GM12878 (cell line): Measurements from ENCODE around the gene IFITM5. TPM values are rescaled to one million over a fixed set of nuclear protein-coding genes. Genes with fewer than 3 reads are reported as not detected.

ENCODE experiments used
- ATAC-seq: fragments of 200-7000 bp; cut with Tn5 transposase; 3 replicates; pipeline ENCODE4 v1.9.1; 2020; ENCODE audit warnings: mild to moderate bottlenecking, moderate library complexity
- BruUV-seq: library from RNA; stranded (reverse); fragments of 400-500 nt; replicated peaks from 2 replicates; lab custom pipeline; 2021; lab: Mats Ljungman, UMichigan
- CTCF ChIA-PET: fragments of 300-600 bp; sonication (Branson Sonifier 250); formaldehyde crosslinking; extraction: SDS; loops from one replicate; lab custom pipeline; 2021; ENCODE audit warnings: inconsistent platforms; lab: Yijun Ruan, JAX
- POLR2A ChIA-PET: fragments of 350-600 bp; formaldehyde crosslinking; extraction: SDS; loops from one replicate; lab custom pipeline; 2021; ENCODE audit warnings: inconsistent platforms; lab: Charles Lee
- RAD21 ChIA-PET: fragments of 300-600 bp; sonication (Branson Sonifier 250); formaldehyde crosslinking; loops from one replicate; lab custom pipeline; 2023; ENCODE audit warnings: antibody characterized with exemption; ENCODE audit not compliant: unreplicated experiment; lab: Charles Lee
- SMC1A ChIA-PET: fragments of 300-600 bp; sonication (Branson Sonifier 250); formaldehyde crosslinking; loops from one replicate; lab custom pipeline; 2023; ENCODE audit not compliant: unreplicated experiment, uncharacterized antibody; lab: Charles Lee
- DNase-seq: peaks from one replicate; pipeline ENCODE4 v3.0.0-alpha.2; 2011; ENCODE audit warnings: low read depth, low spot score
- FAIRE-seq: peaks from 3 replicates; lab custom pipeline; 2011; peaks lifted over from hg19 to GRCh38; lab: Jason Lieb, UNC
- H2AFZ ChIP-seq: 2 replicates; pipeline ENCODE4 v1.6.0; 2011; ENCODE audit warnings: low read depth, low read length, control low read depth; ENCODE audit not compliant: control insufficient read depth
- H3K27ac ChIP-seq: 2 replicates; pipeline ENCODE4 v1.5.1; 2011; ENCODE audit warnings: control low read depth; ENCODE audit not compliant: control insufficient read depth, insufficient read depth
- H3K27me3 ChIP-seq, 2 experiments: replicated peaks in 1 of 2; 2 replicates each; pipeline versions ENCODE4 v1.6.0 to v1.6.1; 2011; ENCODE audit warnings: low read length in 1 of 2; ENCODE audit not compliant: control insufficient read depth in 2 of 2, insufficient read depth in 2 of 2
- H3K36me3 ChIP-seq, 2 experiments: 2 replicates each; pipeline ENCODE4 v1.5.1; 2011; ENCODE audit warnings: low read length in 1 of 2; ENCODE audit not compliant: control insufficient read depth in 2 of 2, insufficient read depth in 2 of 2
- H3K4me1 ChIP-seq: 2 replicates; pipeline ENCODE4 v1.6.1; 2011; ENCODE audit warnings: mild to moderate bottlenecking, low read length, moderate library complexity, mixed read lengths; ENCODE audit not compliant: control insufficient read depth, insufficient read depth
- H3K4me2 ChIP-seq: 2 replicates; pipeline ENCODE4 v1.6.0; 2011; ENCODE audit warnings: control low read depth; ENCODE audit not compliant: control insufficient read depth, insufficient read depth
- H3K4me3 ChIP-seq: fragments of 200-600 bp; sonication (generic); 2 replicates; pipeline ENCODE4 v1.5.1; 2016
- H3K79me2 ChIP-seq: 2 replicates; pipeline ENCODE4 v1.6.0; 2011; ENCODE audit warnings: low read length; ENCODE audit not compliant: control insufficient read depth, insufficient read depth
- H3K9ac ChIP-seq: 2 replicates; pipeline ENCODE4 v1.8.0; 2011; ENCODE audit warnings: low read length, control low read depth, mixed read lengths; ENCODE audit not compliant: control insufficient read depth, insufficient read depth
- H3K9me3 ChIP-seq: replicated peaks from 3 replicates; pipeline ENCODE4 v1.5.1; 2011; ENCODE audit warnings: mild to moderate bottlenecking, low read length; ENCODE audit not compliant: control insufficient read depth, insufficient read depth
- H4K20me1 ChIP-seq: 2 replicates; pipeline ENCODE4 v1.6.0; 2011; ENCODE audit not compliant: control insufficient read depth, insufficient read depth
- BMI1 ChIP-seq: fragments of 450-650 bp; IDR thresholded peaks from 2 replicates; pipeline ENCODE4 v1.6.1; 2016; ENCODE audit warnings: mild to moderate bottlenecking, moderate library complexity, borderline replicate concordance
- FOS ChIP-seq: IDR thresholded peaks from 3 replicates; pipeline ENCODE4 v1.6.1; 2011; ENCODE audit warnings: borderline replicate concordance; ENCODE audit not compliant: insufficient read length; ENCODE audit errors: extremely low read depth
- IRF4 ChIP-seq: IDR thresholded peaks from 2 replicates; pipeline ENCODE4 v1.6.1; 2011; ENCODE audit warnings: low read depth, low read length
- PAX8 ChIP-seq: fragments of 450-650 bp; IDR thresholded peaks from 2 replicates; pipeline ENCODE4 v1.6.1; 2017; ENCODE audit warnings: mild to moderate bottlenecking, moderate library complexity
- POLR2AphosphoS2 ChIP-seq: IDR thresholded peaks from 2 replicates; pipeline ENCODE4 v1.6.1; 2011; ENCODE audit warnings: low read depth, mild to moderate bottlenecking, low read length, improper control_type of control experiment, moderate library complexity
- RAD51 ChIP-seq: fragments of 450-650 bp; IDR thresholded peaks from 2 replicates; pipeline ENCODE4 v1.6.1; 2016; ENCODE audit warnings: moderate library complexity, mild to moderate bottlenecking, inconsistent platforms
- SREBF1 ChIP-seq: IDR thresholded peaks from 2 replicates; pipeline ENCODE4 v1.6.1; 2012; ENCODE audit warnings: mild to moderate bottlenecking, low read length
- WGBS: methylation state at CpG from one replicate; pipeline ENCODE4 v1.1.6; 2016; ENCODE audit warnings: low lambda C conversion rate; ENCODE audit not compliant: insufficient replicate concordance, insufficient coverage; ENCODE audit errors: missing lambda C conversion rate; 5-methylcytosine and 5-hydroxymethylcytosine counted together
- in situ Hi-C: fragments of 300-500 bp; cut with MboI; formaldehyde crosslinking; loops from 9 replicates; pipeline ENCODE4 v1.14.3; 2018; ENCODE audit warnings: mixed read lengths
- intact Hi-C: fragments of 100-400 bp; cut with micrococcal nuclease; formaldehyde crosslinking; loops from one replicate; pipeline ENCODE4 v1.14.2; 2022; ENCODE audit not compliant: unreplicated experiment
- polyA plus RNA-seq, 11 experiments: library from polyadenylated mRNA; depleted of rRNA in 4 of 11; unstranded in 6 of 11; stranded (reverse) in 5 of 11; fragments of >200 nt; fragmentation: Nextera tagmentation in 4 of 11; fragmentation: Illumina TruSeq in 1 of 11; extraction: Ambion mirVana in 4 of 11; extraction: Trizol in 1 of 11; gene quantifications; 1 replicate in 1 of 11; 2 replicates in 10 of 11; pipeline versions ENCODE4 v1.2.1 to v1.2.3, GENCODE V29; 2011 to 2016; ENCODE audit warnings: inconsistent platforms in 2 of 11, missing spikeins in 2 of 11, low read depth in 1 of 11
- total RNA-seq, 4 experiments: library from RNA; depleted of rRNA in 3 of 4; stranded (reverse); fragments of >200 nt in 3 of 4; fragmentation: Illumina TruSeq in 1 of 4; extraction: Trizol in 1 of 4; gene quantifications; 2 replicates each; pipeline versions ENCODE4 v1.2.1 to v1.2.3, GENCODE V29; 2013 to 2021
- TF ChIP-seq, protein P1 (sequence below): fragments of 450-650 bp; formaldehyde crosslinking; IDR thresholded peaks from 2 replicates; pipeline ENCODE4 v1.4.0; 2020; ENCODE audit warnings: mild to moderate bottlenecking, moderate library complexity
- TF ChIP-seq, protein P2 (sequence below): IDR thresholded peaks from 2 replicates; pipeline ENCODE4 v1.6.1; 2011; ENCODE audit warnings: borderline replicate concordance, low read depth, mild to moderate bottlenecking, moderate library complexity, low read length; ENCODE audit not compliant: insufficient read depth, poor library complexity, severe bottlenecking

The IFITM5 gene
- total and polyA plus RNA-seq, 10 of the 15 experiments (the other 5 are each of a cell fraction or from before 2014, with no cell fraction given): not detected

DNA sequence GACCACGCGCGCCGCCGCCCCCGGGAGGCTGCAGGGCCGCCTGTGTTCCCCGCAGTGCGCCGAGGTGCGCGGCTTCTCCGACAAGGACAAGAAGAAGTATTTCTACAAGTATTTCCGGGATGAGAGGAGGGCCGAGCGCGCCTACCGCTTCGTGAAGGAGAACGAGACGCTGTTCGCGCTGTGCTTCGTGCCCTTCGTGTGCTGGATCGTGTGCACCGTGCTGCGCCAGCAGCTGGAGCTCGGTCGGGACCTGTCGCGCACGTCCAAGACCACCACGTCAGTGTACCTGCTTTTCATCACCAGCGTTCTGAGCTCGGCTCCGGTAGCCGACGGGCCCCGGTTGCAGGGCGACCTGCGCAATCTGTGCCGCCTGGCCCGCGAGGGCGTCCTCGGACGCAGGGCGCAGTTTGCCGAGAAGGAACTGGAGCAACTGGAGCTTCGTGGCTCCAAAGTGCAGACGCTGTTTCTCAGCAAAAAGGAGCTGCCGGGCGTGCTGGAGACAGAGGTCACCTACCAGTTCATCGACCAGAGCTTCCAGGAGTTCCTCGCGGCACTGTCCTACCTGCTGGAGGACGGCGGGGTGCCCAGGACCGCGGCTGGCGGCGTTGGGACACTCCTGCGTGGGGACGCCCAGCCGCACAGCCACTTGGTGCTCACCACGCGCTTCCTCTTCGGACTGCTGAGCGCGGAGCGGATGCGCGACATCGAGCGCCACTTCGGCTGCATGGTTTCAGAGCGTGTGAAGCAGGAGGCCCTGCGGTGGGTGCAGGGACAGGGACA, 18.4 kb downstream of the IFITM5 start:
- Histone ChIP-seq H3K4me3 (no peak overlapping the region), H3K9me3 (no peaks in the 10 kb centered on the region; the same call in 2 of the 3 replicates), H2AFZ (no peak overlapping the region), H3K36me3 (no peaks in the 10 kb centered on the region), H3K27ac (no peak overlapping the region), H3K4me1 (no peaks in the 10 kb centered on the region; the same call in 1 of the 2 replicates), H3K27me3 (peaks cover 15 to 20% of the 10 kb centered on the region in 2 experiments), H4K20me1 (no peaks in the 10 kb centered on the region), H3K79me2 (no peaks in the 10 kb centered on the region), H3K4me2 (no peak overlapping the region), H3K9ac (no peak overlapping the region)
- TF ChIP-seq RAD51 (no peak), PAX8 (no peak), IRF4 (no peak), FOS (no peak), BMI1 (no peak), POLR2AphosphoS2 (no peak), SREBF1 (no peak)
- TF ChIP-seq, protein P1, sequence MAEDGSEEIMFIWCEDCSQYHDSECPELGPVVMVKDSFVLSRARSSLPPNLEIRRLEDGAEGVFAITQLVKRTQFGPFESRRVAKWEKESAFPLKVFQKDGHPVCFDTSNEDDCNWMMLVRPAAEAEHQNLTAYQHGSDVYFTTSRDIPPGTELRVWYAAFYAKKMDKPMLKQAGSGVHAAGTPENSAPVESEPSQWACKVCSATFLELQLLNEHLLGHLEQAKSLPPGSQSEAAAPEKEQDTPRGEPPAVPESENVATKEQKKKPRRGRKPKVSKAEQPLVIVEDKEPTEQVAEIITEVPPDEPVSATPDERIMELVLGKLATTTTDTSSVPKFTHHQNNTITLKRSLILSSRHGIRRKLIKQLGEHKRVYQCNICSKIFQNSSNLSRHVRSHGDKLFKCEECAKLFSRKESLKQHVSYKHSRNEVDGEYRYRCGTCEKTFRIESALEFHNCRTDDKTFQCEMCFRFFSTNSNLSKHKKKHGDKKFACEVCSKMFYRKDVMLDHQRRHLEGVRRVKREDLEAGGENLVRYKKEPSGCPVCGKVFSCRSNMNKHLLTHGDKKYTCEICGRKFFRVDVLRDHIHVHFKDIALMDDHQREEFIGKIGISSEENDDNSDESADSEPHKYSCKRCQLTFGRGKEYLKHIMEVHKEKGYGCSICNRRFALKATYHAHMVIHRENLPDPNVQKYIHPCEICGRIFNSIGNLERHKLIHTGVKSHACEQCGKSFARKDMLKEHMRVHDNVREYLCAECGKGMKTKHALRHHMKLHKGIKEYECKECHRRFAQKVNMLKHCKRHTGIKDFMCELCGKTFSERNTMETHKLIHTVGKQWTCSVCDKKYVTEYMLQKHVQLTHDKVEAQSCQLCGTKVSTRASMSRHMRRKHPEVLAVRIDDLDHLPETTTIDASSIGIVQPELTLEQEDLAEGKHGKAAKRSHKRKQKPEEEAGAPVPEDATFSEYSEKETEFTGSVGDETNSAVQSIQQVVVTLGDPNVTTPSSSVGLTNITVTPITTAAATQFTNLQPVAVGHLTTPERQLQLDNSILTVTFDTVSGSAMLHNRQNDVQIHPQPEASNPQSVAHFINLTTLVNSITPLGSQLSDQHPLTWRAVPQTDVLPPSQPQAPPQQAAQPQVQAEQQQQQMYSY: no peak
- TF ChIP-seq, protein P2, sequence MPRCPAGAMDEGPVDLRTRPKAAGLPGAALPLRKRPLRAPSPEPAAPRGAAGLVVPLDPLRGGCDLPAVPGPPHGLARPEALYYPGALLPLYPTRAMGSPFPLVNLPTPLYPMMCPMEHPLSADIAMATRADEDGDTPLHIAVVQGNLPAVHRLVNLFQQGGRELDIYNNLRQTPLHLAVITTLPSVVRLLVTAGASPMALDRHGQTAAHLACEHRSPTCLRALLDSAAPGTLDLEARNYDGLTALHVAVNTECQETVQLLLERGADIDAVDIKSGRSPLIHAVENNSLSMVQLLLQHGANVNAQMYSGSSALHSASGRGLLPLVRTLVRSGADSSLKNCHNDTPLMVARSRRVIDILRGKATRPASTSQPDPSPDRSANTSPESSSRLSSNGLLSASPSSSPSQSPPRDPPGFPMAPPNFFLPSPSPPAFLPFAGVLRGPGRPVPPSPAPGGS: no peak
- intact Hi-C loops: no loop called here
- ChIA-PET SMC1A (no interaction called here), CTCF (no interaction called here), POLR2A (no interaction called here), RAD21 (no interaction called here)
- no TSS peak for BruUV-seq
- in situ Hi-C loops: no loop called here
- FAIRE-seq (no peak), DNase-seq (no peak), ATAC-seq (no peak)
- WGBS: 40% methylated on average over 79 of the region's 79 CpGs
